HL-60 (cell line): ENCODE results near the gene EMP1.

ENCODE experiments used
- DNase-seq, 2 experiments: peaks; one replicate each; pipeline ENCODE4 v3.0.0-alpha.2; 2010 to 2020; ENCODE audit warnings: low read depth in 1 of 2, low spot score in 1 of 2
- H3K27ac ChIP-seq: fragments of 250-450 bp; sonication (Bioruptor Pico); replicated peaks from 2 replicates; pipeline ENCODE4 v1.5.1; 2020; ENCODE audit warnings: mild to moderate bottlenecking, moderate library complexity
- H3K27me3 ChIP-seq: fragments of 250-450 bp; sonication (Bioruptor Pico); 2 replicates; pipeline ENCODE4 v1.5.1; 2021; ENCODE audit warnings: mild to moderate bottlenecking, moderate library complexity; ENCODE audit not compliant: insufficient read depth, poor library complexity, severe bottlenecking
- H3K4me3 ChIP-seq: replicated peaks from 2 replicates; pipeline ENCODE4 v1.5.1; 2011; ENCODE audit warnings: mild to moderate bottlenecking, control low read depth, low read length; ENCODE audit not compliant: insufficient read depth
- GABPA ChIP-seq: IDR thresholded peaks from 2 replicates; pipeline ENCODE4 v1.6.1; 2012; ENCODE audit warnings: low read depth
- POLR2AphosphoS5 ChIP-seq: IDR thresholded peaks from 2 replicates; pipeline ENCODE4 v1.6.1; 2012; ENCODE audit warnings: low read depth
- SPI1 ChIP-seq: IDR thresholded peaks from 2 replicates; pipeline ENCODE4 v1.6.1; 2012; ENCODE audit warnings: low read depth, mild to moderate bottlenecking, borderline replicate concordance
- long read RNA-seq: library from polyadenylated mRNA; unstranded; transcript quantifications from one replicate; pipeline ENCODE4 v2.0.0, GENCODE V29; 2020
- TF ChIP-seq, protein P1 (sequence below): IDR thresholded peaks from 2 replicates; pipeline ENCODE4 v1.6.1; 2012; ENCODE audit warnings: low read depth; ENCODE audit not compliant: insufficient replicate concordance
- TF ChIP-seq, protein P2 (sequence below): IDR thresholded peaks from one replicate; pipeline ENCODE4 v1.5.1; 2011; ENCODE audit warnings: low read length, control low read depth, inconsistent platforms; ENCODE audit not compliant: insufficient read depth

Gene EMP1, protein sequence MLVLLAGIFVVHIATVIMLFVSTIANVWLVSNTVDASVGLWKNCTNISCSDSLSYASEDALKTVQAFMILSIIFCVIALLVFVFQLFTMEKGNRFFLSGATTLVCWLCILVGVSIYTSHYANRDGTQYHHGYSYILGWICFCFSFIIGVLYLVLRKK
- long read RNA-seq = 0 reads

DNA sequence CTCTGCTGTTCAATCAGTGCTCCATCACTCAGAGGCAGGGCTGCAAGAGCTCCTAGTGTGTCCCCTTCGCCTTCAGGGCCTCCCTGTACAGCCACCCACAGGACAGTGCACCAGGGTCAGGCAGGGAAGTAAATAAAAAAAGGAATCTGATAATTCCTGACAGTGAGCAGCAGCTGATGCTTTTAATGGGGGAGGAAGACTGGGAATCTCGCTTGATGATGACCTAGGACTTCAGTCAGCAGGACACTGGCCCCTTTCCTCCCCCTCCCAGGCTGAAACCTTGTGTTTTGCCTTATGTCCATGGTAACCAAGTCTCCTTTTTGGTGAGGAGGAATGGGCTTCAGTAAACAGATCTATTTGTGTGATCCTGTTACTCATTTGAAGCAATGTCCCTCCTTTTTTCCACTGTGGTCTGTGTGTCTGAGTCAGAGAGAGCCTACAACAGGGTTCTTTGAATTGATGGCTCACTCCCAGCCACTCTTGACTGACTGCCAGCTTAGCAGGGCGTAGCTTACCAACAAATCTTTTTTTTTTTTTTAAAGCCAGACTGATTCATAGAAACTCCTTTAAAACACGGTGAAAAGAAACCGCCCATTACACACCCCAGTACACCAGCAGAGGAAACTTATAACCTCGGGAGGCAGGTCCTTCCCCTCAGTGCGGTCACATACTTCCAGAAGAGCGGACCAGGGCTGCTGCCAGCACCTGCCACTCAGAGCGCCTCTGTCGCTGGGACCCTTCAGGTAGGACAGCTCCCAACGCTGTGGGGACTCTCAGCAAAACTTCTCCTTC is at the start of gene EMP1:
TSS of gene EMP1 (plus strand) at position 597 of the 792 bp plus-strand sequence. CDS start 14,785 bp downstream, outside the sequence.
- Histone ChIP-seq H3K27ac (no peak within 1 kb of the TSS), H3K4me3 (0 out of 2 replicates have a peak within 1 kb of the TSS, but pooled peaks have one; percentile 2), H3K27me3 (no peaks in the 10 kb centered on the region)
- TF ChIP-seq GABPA = no peak
- TF ChIP-seq, protein P1, sequence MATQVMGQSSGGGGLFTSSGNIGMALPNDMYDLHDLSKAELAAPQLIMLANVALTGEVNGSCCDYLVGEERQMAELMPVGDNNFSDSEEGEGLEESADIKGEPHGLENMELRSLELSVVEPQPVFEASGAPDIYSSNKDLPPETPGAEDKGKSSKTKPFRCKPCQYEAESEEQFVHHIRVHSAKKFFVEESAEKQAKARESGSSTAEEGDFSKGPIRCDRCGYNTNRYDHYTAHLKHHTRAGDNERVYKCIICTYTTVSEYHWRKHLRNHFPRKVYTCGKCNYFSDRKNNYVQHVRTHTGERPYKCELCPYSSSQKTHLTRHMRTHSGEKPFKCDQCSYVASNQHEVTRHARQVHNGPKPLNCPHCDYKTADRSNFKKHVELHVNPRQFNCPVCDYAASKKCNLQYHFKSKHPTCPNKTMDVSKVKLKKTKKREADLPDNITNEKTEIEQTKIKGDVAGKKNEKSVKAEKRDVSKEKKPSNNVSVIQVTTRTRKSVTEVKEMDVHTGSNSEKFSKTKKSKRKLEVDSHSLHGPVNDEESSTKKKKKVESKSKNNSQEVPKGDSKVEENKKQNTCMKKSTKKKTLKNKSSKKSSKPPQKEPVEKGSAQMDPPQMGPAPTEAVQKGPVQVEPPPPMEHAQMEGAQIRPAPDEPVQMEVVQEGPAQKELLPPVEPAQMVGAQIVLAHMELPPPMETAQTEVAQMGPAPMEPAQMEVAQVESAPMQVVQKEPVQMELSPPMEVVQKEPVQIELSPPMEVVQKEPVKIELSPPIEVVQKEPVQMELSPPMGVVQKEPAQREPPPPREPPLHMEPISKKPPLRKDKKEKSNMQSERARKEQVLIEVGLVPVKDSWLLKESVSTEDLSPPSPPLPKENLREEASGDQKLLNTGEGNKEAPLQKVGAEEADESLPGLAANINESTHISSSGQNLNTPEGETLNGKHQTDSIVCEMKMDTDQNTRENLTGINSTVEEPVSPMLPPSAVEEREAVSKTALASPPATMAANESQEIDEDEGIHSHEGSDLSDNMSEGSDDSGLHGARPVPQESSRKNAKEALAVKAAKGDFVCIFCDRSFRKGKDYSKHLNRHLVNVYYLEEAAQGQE = no peak
- TF ChIP-seq POLR2AphosphoS5 = no peak
- TF ChIP-seq, protein P2, sequence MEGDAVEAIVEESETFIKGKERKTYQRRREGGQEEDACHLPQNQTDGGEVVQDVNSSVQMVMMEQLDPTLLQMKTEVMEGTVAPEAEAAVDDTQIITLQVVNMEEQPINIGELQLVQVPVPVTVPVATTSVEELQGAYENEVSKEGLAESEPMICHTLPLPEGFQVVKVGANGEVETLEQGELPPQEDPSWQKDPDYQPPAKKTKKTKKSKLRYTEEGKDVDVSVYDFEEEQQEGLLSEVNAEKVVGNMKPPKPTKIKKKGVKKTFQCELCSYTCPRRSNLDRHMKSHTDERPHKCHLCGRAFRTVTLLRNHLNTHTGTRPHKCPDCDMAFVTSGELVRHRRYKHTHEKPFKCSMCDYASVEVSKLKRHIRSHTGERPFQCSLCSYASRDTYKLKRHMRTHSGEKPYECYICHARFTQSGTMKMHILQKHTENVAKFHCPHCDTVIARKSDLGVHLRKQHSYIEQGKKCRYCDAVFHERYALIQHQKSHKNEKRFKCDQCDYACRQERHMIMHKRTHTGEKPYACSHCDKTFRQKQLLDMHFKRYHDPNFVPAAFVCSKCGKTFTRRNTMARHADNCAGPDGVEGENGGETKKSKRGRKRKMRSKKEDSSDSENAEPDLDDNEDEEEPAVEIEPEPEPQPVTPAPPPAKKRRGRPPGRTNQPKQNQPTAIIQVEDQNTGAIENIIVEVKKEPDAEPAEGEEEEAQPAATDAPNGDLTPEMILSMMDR = no peak
- no peak for TF ChIP-seq SPI1
- peak; percentile 25 to 44 for DNase-seq

DNA sequence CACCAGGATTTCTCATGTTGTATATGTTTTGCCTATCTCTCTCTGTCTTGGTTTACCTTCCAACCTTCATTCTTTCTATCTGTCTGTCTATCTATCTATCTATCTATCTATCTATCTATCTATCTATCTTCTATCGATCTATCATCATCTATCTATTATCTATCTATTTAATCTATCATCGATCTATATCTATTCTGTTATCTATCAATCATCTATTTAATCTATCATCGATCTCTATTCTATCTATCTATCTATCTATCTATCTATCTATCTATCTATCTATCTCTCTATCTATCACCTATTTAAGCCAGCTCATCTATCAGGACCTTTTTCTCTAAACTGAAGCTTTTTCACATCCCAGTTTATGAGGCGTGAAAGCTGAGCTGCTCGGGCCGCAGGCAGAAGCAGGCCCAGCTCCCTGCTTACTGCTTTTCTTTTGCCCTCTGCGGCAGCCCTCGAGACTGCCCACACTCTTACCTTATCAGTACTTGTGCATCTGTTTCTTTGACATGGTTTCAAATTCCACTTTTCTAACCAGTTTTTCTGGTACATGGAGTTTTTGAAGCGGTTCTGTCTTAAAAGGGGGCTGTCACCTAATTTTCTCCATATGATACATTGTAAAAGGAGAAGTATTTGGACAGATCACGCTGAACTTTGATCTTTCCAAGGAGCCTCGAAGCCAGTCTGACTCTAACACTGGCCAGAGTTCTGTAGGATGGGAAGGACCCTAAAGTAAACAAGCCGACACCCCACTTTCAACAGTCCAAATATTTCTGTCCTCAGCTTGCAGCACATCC is 48.6 kb upstream of the EMP1 start:
- H3K27me3 ChIP-seq = no peaks in the 10 kb centered on the region
- H3K4me3 ChIP-seq = no peak overlapping the region
- TF ChIP-seq, protein P1 = no peak
- TF ChIP-seq GABPA (no peak), POLR2AphosphoS5 (no peak), SPI1 (no peak)
- TF ChIP-seq, protein P2 = no peak
- H3K27ac ChIP-seq = no peak overlapping the region
- DNase-seq = no peak

DNA sequence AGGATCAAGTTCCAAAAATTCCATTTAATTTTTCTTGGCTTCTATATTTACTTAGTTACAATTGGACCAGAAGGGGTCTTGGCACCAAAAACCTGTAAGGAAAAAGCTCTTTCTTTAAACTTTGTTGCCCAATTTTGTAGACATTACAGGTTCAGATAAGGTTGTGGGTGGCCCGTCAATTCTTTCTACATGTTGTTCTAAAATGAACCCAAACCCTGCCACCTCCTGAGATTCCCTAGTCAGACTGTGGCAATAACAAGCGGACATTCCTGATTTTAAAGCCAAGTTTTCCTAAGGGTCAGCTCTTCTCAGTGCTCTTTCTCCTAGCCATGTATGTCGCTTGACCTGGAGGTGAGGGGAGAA is 48.1 kb upstream of the EMP1 start:
- H3K4me3 ChIP-seq = no peak overlapping the region
- no peak overlapping the region for H3K27ac ChIP-seq
- no peaks in the 10 kb centered on the region for H3K27me3 ChIP-seq
- TF ChIP-seq, protein P1 = no peak
- TF ChIP-seq GABPA = no peak
- TF ChIP-seq POLR2AphosphoS5 = no peak
- TF ChIP-seq SPI1 = no peak
- TF ChIP-seq, protein P2 = no peak
- no peak for DNase-seq
